ENCODE results near the gene PODN.

PODN gene

GRCh38 chr1:53129891-53130597, 68.0 kb downstream of the PODN start:
- H3K36me3 ChIP-seq (ENCODE audit: control insufficient read depth in 1 of 2, insufficient read depth in 2 of 2, low read depth in 1 of 2, low read length in 2 of 2) = no peaks in the 10 kb centered on the region
- H4K91ac ChIP-seq (ENCODE audit: low read length) = no peak overlapping the region
- no peak overlapping the region for H3K4me2 ChIP-seq (ENCODE audit: low read length, poor library complexity, severe bottlenecking)
- no peak overlapping the region for H2BK5ac ChIP-seq (ENCODE audit: low read depth, low read length, poor library complexity, severe bottlenecking)
- DNase-seq = no peak
- no peak overlapping the region for H3K4me3 ChIP-seq (ENCODE audit: insufficient read depth in 1 of 2, low read depth in 1 of 2, low read length in 2 of 2)
- no peak overlapping the region for H4K8ac ChIP-seq (ENCODE audit: low read length)
- no peak overlapping the region for H2AK5ac ChIP-seq (ENCODE audit: low read length, severe bottlenecking)
- H3K4ac ChIP-seq (ENCODE audit: low read depth in 1 of 2, low read length in 2 of 2) = peak overlapping the region in 1 of 2 experiments; percentile 60
- WGBS = 84% methylated on average over 11 of the region's 12 CpGs
- H3K27ac ChIP-seq (ENCODE audit: low read length, poor library complexity, severe bottlenecking) = no peak overlapping the region
- H2BK12ac ChIP-seq (ENCODE audit: low read length in 2 of 2) = peak overlapping the region in 1 of 2 experiments; percentile 95
- no peak overlapping the region for H2AFZ ChIP-seq (ENCODE audit: low read depth, low read length)
- peak overlapping the region; percentile 21 for H2BK120ac ChIP-seq (ENCODE audit: low read depth, low read length)
- no peaks in the 10 kb centered on the region for H3K27me3 ChIP-seq (ENCODE audit: control insufficient read depth in 1 of 2, insufficient read depth in 1 of 2, low read length in 2 of 2)
- H3K14ac ChIP-seq (ENCODE audit: low read length in 2 of 2) = no peak overlapping the region
- peak overlapping the region in 1 of 2 experiments; percentile 60 for H3K23ac ChIP-seq (ENCODE audit: low read length in 2 of 2)
- H2BK15ac ChIP-seq (ENCODE audit: low read depth, poor library complexity, severe bottlenecking) = no peak overlapping the region
- H3K9ac ChIP-seq (ENCODE audit: low read length) = no peak overlapping the region
- no peaks in the 10 kb centered on the region for H3K79me1 ChIP-seq (replicated peaks; ENCODE audit: low read length, poor library complexity, severe bottlenecking)
- peaks cover 4% of the 10 kb centered on the region for H3K4me1 ChIP-seq (ENCODE audit: control insufficient read depth, insufficient read depth, low read depth, low read length)
- no peaks in the 10 kb centered on the region for H3K9me3 ChIP-seq (ENCODE audit: control insufficient read depth, low read length)
- peak overlapping the region in 1 of 2 experiments; percentile 58 for H3K18ac ChIP-seq (ENCODE audit: low read depth in 1 of 2, low read length in 2 of 2)

DNA sequence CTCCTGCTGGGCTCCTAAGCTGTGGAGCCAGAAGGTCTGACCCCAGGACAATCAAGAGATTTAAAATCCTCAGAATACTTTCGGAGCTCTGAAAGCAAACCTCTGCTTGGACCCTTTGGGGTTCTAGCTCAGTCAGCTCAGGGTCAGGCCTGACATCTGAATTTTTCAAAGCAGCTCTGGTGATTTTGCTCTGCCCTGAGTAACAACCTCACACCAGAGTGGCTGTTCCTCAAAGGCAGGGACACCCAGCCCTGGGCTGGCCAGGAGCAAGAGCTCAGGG, 68.5 kb downstream of the PODN start:
- H3K23ac ChIP-seq (ENCODE audit: low read length in 2 of 2) = no peak overlapping the region
- peak overlapping the region in 1 of 2 experiments; percentile 65 for H2BK12ac ChIP-seq (ENCODE audit: low read length in 2 of 2)
- peak overlapping the region in 1 of 2 experiments; percentile 54 for H3K18ac ChIP-seq (ENCODE audit: low read depth in 1 of 2, low read length in 2 of 2)
- no peak overlapping the region for H2BK5ac ChIP-seq (ENCODE audit: low read depth, low read length, poor library complexity, severe bottlenecking)
- peak overlapping the region in 1 of 2 experiments; percentile 50 for H3K14ac ChIP-seq (ENCODE audit: low read length in 2 of 2)
- peak overlapping the region in 1 of 2 experiments; percentile 60 for H3K4ac ChIP-seq (ENCODE audit: low read depth in 1 of 2, low read length in 2 of 2)
- no peak overlapping the region for H4K8ac ChIP-seq (ENCODE audit: low read length)
- H3K27ac ChIP-seq (ENCODE audit: low read length, poor library complexity, severe bottlenecking) = no peak overlapping the region
- peaks cover 7% of the 10 kb centered on the region for H3K4me1 ChIP-seq (ENCODE audit: control insufficient read depth, insufficient read depth, low read depth, low read length)
- no peak overlapping the region for H2BK15ac ChIP-seq (ENCODE audit: low read depth, poor library complexity, severe bottlenecking)
- H2AK5ac ChIP-seq (ENCODE audit: low read length, severe bottlenecking) = no peak overlapping the region
- no peak overlapping the region for H3K4me3 ChIP-seq (ENCODE audit: insufficient read depth in 1 of 2, low read depth in 1 of 2, low read length in 2 of 2)
- peak overlapping the region; percentile 52 for H4K91ac ChIP-seq (ENCODE audit: low read length)
- no peak overlapping the region for H3K4me2 ChIP-seq (ENCODE audit: low read length, poor library complexity, severe bottlenecking)
- no peaks in the 10 kb centered on the region for H3K9me3 ChIP-seq (ENCODE audit: control insufficient read depth, low read length)
- peak overlapping the region; percentile 55 for H3K9ac ChIP-seq (ENCODE audit: low read length)
- 89% methylated on average over 1 of the region's 1 CpG for WGBS
- H3K79me1 ChIP-seq (replicated peaks; ENCODE audit: low read length, poor library complexity, severe bottlenecking) = no peaks in the 10 kb centered on the region
- peak overlapping the region; percentile 21 for H2BK120ac ChIP-seq (ENCODE audit: low read depth, low read length)
- H3K27me3 ChIP-seq (ENCODE audit: control insufficient read depth in 1 of 2, insufficient read depth in 1 of 2, low read length in 2 of 2) = no peaks in the 10 kb centered on the region
- no peaks in the 10 kb centered on the region for H3K36me3 ChIP-seq (ENCODE audit: control insufficient read depth in 1 of 2, insufficient read depth in 2 of 2, low read depth in 1 of 2, low read length in 2 of 2)
- H2AFZ ChIP-seq (ENCODE audit: low read depth, low read length) = no peak overlapping the region
- DNase-seq = no peak

DNA sequence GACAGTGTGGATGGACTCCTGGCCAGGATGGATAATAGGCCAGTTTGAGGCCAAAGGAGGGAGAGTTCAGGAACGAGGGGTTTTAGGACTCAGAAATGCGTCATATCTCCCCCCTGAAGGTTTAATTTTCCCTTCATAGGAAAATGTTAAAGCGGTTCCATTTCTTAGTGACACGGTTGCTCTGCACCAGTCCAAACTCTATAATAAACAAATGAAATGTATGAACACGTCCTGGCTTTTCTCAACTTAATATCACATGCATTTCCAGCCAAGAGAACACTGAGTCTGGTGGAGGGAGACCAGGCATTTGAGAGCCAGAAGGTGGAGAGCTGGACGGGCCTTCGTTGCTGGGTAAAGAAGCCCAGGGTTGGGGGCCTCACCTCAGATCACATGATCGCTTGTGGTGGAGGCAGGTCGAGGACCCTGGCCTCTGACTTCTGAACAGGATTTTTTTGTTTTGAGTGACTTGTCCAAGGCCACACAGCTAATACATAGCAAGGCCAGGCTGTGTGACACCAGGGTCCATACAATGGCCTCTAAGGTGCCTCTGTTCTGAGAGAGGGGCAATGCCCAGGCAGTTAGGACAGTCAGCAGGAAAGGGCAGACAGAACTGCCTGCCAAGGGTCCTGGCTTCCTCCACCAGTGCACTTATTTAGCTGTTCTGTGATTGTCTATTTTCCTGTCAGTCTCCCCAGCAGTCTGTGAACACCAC, 69.0 kb downstream of the PODN start:
- Histone ChIP-seq H2BK12ac (ENCODE audit: low read length in 2 of 2) (peak overlapping the region; percentile 6 to 65), H4K8ac (ENCODE audit: low read length) (peak overlapping the region; percentile 35), H4K91ac (ENCODE audit: low read length) (peak overlapping the region; percentile 52), H3K4me3 (ENCODE audit: insufficient read depth in 1 of 2, low read depth in 1 of 2, low read length in 2 of 2) (no peak overlapping the region), H3K4ac (ENCODE audit: low read depth in 1 of 2, low read length in 2 of 2) (peak overlapping the region in 1 of 2 experiments; percentile 60), H3K14ac (ENCODE audit: low read length in 2 of 2) (peak overlapping the region in 1 of 2 experiments; percentile 50), H3K23ac (ENCODE audit: low read length in 2 of 2) (no peak overlapping the region), H2AK5ac (ENCODE audit: low read length, severe bottlenecking) (no peak overlapping the region), H3K9me3 (ENCODE audit: control insufficient read depth, low read length) (no peaks in the 10 kb centered on the region), H3K79me1 (replicated peaks; ENCODE audit: low read length, poor library complexity, severe bottlenecking) (no peaks in the 10 kb centered on the region), H3K36me3 (ENCODE audit: control insufficient read depth in 1 of 2, insufficient read depth in 2 of 2, low read depth in 1 of 2, low read length in 2 of 2) (no peaks in the 10 kb centered on the region), H3K4me1 (ENCODE audit: control insufficient read depth, insufficient read depth, low read depth, low read length) (peaks cover 7% of the 10 kb centered on the region), H2BK15ac (ENCODE audit: low read depth, poor library complexity, severe bottlenecking) (no peak overlapping the region), H3K27ac (ENCODE audit: low read length, poor library complexity, severe bottlenecking) (no peak overlapping the region), H2AFZ (ENCODE audit: low read depth, low read length) (no peak overlapping the region), H3K4me2 (ENCODE audit: low read length, poor library complexity, severe bottlenecking) (no peak overlapping the region), H3K27me3 (ENCODE audit: control insufficient read depth in 1 of 2, insufficient read depth in 1 of 2, low read length in 2 of 2) (no peaks in the 10 kb centered on the region), H3K9ac (ENCODE audit: low read length) (peak overlapping the region; percentile 55), H2BK120ac (ENCODE audit: low read depth, low read length) (peak overlapping the region; percentile 91), H2BK5ac (ENCODE audit: low read depth, low read length, poor library complexity, severe bottlenecking) (no peak overlapping the region), H3K18ac (ENCODE audit: low read depth in 1 of 2, low read length in 2 of 2) (peak overlapping the region; percentile 11 to 54)
- 86% methylated on average over 9 of the region's 9 CpGs for WGBS
- no peak for DNase-seq

DNA sequence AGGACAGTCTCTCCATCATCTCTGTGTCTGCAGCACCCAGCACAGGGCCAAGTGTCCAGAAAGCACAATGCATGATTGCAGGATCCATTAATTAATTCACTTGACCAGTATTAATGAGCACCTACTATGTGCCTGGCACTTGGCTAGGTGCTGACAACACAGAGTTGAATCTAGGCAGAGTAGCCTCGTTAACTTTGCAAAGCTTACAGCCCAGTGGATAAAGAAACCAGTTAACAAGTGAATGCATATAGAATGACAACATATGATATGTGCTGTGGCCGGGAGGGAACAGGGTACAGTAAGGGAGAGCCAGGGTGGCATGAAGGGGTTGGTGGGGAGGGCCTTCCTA, 69.6 kb downstream of the PODN start:
- Histone ChIP-seq H3K18ac (ENCODE audit: low read depth in 1 of 2, low read length in 2 of 2) (peak overlapping the region in 1 of 2 experiments; percentile 13), H3K27ac (ENCODE audit: low read length, poor library complexity, severe bottlenecking) (no peak overlapping the region), H2AFZ (ENCODE audit: low read depth, low read length) (no peak overlapping the region), H3K4ac (ENCODE audit: low read depth in 1 of 2, low read length in 2 of 2) (no peak overlapping the region), H2BK120ac (ENCODE audit: low read depth, low read length) (no peak overlapping the region), H4K8ac (ENCODE audit: low read length) (no peak overlapping the region), H3K4me1 (ENCODE audit: control insufficient read depth, insufficient read depth, low read depth, low read length) (peaks cover 7% of the 10 kb centered on the region), H3K14ac (ENCODE audit: low read length in 2 of 2) (peak overlapping the region in 1 of 2 experiments; percentile 44), H2BK15ac (ENCODE audit: low read depth, poor library complexity, severe bottlenecking) (no peak overlapping the region), H3K23ac (ENCODE audit: low read length in 2 of 2) (no peak overlapping the region), H3K9ac (ENCODE audit: low read length) (no peak overlapping the region), H3K4me2 (ENCODE audit: low read length, poor library complexity, severe bottlenecking) (no peak overlapping the region), H3K9me3 (ENCODE audit: control insufficient read depth, low read length) (no peaks in the 10 kb centered on the region), H3K79me1 (replicated peaks; ENCODE audit: low read length, poor library complexity, severe bottlenecking) (no peaks in the 10 kb centered on the region), H2BK12ac (ENCODE audit: low read length in 2 of 2) (peak overlapping the region; percentile 6 to 23), H3K4me3 (ENCODE audit: insufficient read depth in 1 of 2, low read depth in 1 of 2, low read length in 2 of 2) (no peak overlapping the region), H3K27me3 (ENCODE audit: control insufficient read depth in 1 of 2, insufficient read depth in 1 of 2, low read length in 2 of 2) (no peaks in the 10 kb centered on the region), H4K91ac (ENCODE audit: low read length) (peak overlapping the region; percentile 30), H2BK5ac (ENCODE audit: low read depth, low read length, poor library complexity, severe bottlenecking) (no peak overlapping the region), H3K36me3 (ENCODE audit: control insufficient read depth in 1 of 2, insufficient read depth in 2 of 2, low read depth in 1 of 2, low read length in 2 of 2) (no peaks in the 10 kb centered on the region), H2AK5ac (ENCODE audit: low read length, severe bottlenecking) (no peak overlapping the region)
- 93% methylated on average over 2 of the region's 2 CpGs for WGBS
- no peak for DNase-seq

Measured in mesenchymal stem cell (in vitro differentiated cells and primary cell).